ENCODE results near the gene AADAC. TPM values are rescaled to one million over a fixed set of nuclear protein-coding genes. Genes with fewer than 3 reads are reported as not detected.
"Not testable (repeated sequence)": the region's sequence is repeated elsewhere in the genome, so short reads cannot be mapped to it uniquely, and the experiment has no call there.

AADAC gene
- total RNA-seq, 1 donor from 2014 or later: not detected

DNA sequence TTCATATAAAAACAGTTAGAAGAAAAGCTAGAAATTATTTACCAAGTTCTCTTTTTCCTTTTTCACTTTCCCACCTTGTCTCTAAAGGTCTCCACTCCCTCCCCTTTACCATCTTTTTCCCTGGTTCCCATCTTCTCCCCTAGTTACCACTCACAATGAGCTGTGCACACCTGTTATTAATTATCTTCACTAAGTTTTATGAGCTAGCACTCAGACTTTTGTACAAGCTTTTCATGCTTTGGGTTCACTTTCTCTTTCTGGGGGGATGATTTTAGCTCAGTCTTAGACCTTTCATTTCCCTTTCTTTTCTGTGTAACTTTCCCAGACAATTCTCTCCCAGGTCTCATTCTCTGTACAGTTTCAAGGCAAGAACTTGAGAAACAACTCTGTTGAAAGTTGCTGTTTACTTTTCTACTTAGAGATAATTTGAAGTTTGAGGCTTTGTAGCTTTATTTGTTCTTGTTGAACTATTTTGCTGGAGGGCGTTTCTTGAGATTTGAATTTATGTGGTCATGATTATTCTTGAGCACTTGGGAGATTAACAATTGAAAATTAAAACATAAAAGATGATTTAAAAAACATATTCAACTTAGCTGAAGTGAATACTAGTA lies 24.0 kb upstream of the AADAC start:
- Mint-ChIP-seq H3K9me3 (ENCODE audit: low read depth) (peaks cover 3% of the 10 kb centered on the region), H3K4me3 (ENCODE audit: unreplicated experiment) (no peak overlapping the region), H3K27ac (ENCODE audit: unreplicated experiment) (peak overlapping the region; percentile 73), H3K36me3 (ENCODE audit: low read depth) (peaks cover 2% of the 10 kb centered on the region), H3K27me3 (ENCODE audit: low read depth) (no peaks in the 10 kb centered on the region), H3K4me1 (ENCODE audit: low read depth) (no peaks in the 10 kb centered on the region)
- TF ChIP-seq CTCF (IDR thresholded peaks at IDR 0.05): no peak
- DNase-seq (ENCODE audit: low spot score): no peak

DNA sequence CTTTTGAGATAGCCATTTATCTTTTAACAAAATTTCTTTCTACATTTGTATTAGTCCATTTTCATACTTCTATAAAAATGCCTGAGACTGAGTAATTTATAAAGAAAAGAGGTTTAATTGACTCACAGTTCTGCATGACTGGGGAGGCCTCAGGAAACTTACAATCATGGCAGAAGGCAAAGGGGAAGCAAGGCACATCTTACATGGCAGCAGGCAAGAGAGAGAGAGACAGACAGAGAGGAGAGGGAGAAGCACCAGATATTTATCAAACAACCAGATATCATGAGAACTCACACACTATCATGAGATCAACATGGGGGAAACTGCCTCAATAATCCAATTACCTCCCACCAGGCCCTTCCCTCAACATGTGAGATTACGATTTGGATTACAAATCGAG lies 23.2 kb upstream of the AADAC start:
- H3K27me3 Mint-ChIP-seq (ENCODE audit: low read depth); DNase-seq (ENCODE audit: low spot score); H3K27ac Mint-ChIP-seq (ENCODE audit: unreplicated experiment); H3K9me3 Mint-ChIP-seq (ENCODE audit: low read depth); H3K4me1 Mint-ChIP-seq (ENCODE audit: low read depth); H3K4me3 Mint-ChIP-seq (ENCODE audit: unreplicated experiment); H3K36me3 Mint-ChIP-seq (ENCODE audit: low read depth): not testable (repeated sequence)

- no peak for DNase-seq (ENCODE audit: low spot score)
- Mint-ChIP-seq H3K9me3 (ENCODE audit: low read depth) (peaks cover 3% of the 10 kb centered on the region), H3K36me3 (ENCODE audit: low read depth) (peaks cover 2% of the 10 kb centered on the region), H3K27ac (ENCODE audit: unreplicated experiment) (no peak overlapping the region), H3K4me3 (ENCODE audit: unreplicated experiment) (no peak overlapping the region), H3K4me1 (ENCODE audit: low read depth) (no peaks in the 10 kb centered on the region), H3K27me3 (ENCODE audit: low read depth) (no peaks in the 10 kb centered on the region)
- no peak for TF ChIP-seq CTCF (IDR thresholded peaks at IDR 0.05)
These were observed 21.5 kb upstream of the AADAC start for GRCh38 chr3:151792411-151792810.

DNA sequence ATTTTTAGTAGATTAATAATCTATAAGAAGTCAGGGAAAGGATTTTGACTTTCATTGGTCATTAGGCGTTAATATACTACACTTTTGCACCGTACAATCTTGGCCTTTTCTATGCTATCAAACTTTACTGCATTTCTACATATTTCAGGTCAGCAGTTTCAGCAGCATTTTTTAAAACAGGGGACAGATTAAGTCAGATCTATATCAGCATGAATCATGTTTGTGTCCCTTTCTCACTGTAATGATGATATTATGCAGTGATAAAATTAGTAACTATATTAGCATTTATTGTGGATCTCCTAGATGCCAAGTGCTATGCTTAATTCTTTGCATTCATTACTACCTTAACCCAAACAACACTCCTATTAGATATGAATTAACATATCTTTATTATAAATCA lies 20.3 kb upstream of the AADAC start:
- Mint-ChIP-seq H3K27ac (ENCODE audit: unreplicated experiment) (no peak overlapping the region), H3K4me1 (ENCODE audit: low read depth) (no peaks in the 10 kb centered on the region), H3K36me3 (ENCODE audit: low read depth) (peaks cover 2% of the 10 kb centered on the region), H3K27me3 (ENCODE audit: low read depth) (no peaks in the 10 kb centered on the region), H3K9me3 (ENCODE audit: low read depth) (peaks cover 3% of the 10 kb centered on the region), H3K4me3 (ENCODE audit: unreplicated experiment) (no peak overlapping the region)
- no peak for DNase-seq (ENCODE audit: low spot score)
- no peak for TF ChIP-seq CTCF (IDR thresholded peaks at IDR 0.05)

DNA sequence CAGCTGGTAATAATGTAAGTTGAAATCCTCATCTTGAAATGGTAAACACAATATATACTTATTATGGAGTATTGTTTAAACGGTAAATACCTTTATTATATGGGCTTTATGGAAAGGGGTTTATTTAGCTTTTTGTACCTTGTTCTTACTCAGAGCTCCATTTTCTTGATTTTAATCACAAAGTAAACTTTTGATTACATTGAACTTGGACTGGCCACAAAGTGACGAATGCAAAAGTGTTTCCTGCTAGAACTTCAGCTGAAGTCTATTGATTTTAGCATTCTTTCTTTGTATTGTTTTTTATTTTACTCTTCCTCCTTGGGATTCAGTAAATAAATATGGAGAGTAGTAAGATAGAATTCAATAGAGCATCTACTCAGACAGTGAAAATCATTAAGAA lies 19.8 kb upstream of the AADAC start:
- H3K4me1 Mint-ChIP-seq (ENCODE audit: low read depth): no peaks in the 10 kb centered on the region

More for the DNA sequence above, 19.8 kb upstream of the AADAC start:
- Mint-ChIP-seq H3K27ac (ENCODE audit: unreplicated experiment) (no peak overlapping the region), H3K9me3 (ENCODE audit: low read depth) (peaks cover 3% of the 10 kb centered on the region), H3K4me3 (ENCODE audit: unreplicated experiment) (no peak overlapping the region), H3K27me3 (ENCODE audit: low read depth) (no peaks in the 10 kb centered on the region), H3K36me3 (ENCODE audit: low read depth) (peaks cover 2% of the 10 kb centered on the region)
- TF ChIP-seq CTCF (IDR thresholded peaks at IDR 0.05): no peak
- DNase-seq (ENCODE audit: low spot score): no peak

Measured in chondrocyte (in vitro differentiated cells).